Activated CD8-positive, alpha-beta memory T cell treated with anti-CD3 and anti-CD28 coated beads for 24 hours (primary cell): ENCODE results near the gene MIPOL1.
A peak's percentile ranks its signal among the peaks of the same experiment; 100 is the strongest.
"Not testable (repeated sequence)": the region's sequence is repeated elsewhere in the genome, so short reads cannot be mapped to it uniquely, and the experiment has no call there.

Source experiments
- DNase-seq: peaks from one replicate; pipeline ENCODE4 v3.0.0-alpha.2; 2020

MIPOL1 gene

GRCh38 chr14:37197421-37198272 is at the start of gene MIPOL1:
TSS of gene MIPOL1 (plus strand) at chr14:37197937. CDS start at chr14:37247889, 49,952 bp downstream.
- peak; percentile 56 for DNase-seq

- DNase-seq, result no peak
Measured at GRCh38 chr14:37150414-37150813, 47.3 kb upstream of the MIPOL1 start.

- DNase-seq, result no peak
Measured at GRCh38 chr14:37153005-37153404, 44.7 kb upstream of the MIPOL1 start.

- DNase-seq, result no peak
Measured at GRCh38 chr14:37153483-37153882, 44.3 kb upstream of the MIPOL1 start.

GRCh38 chr14:37157987-37158386 is 39.8 kb upstream of the MIPOL1 start:
- DNase-seq, result no peak

- not testable (repeated sequence) for DNase-seq
Measured at GRCh38 chr14:37162307-37162706, 35.4 kb upstream of the MIPOL1 start.

- no peak for DNase-seq
Measured at GRCh38 chr14:37165794-37166193, 31.9 kb upstream of the MIPOL1 start.

GRCh38 chr14:37167151-37168047 is 30.3 kb upstream of the MIPOL1 start:
- no peak for DNase-seq

GRCh38 chr14:37168721-37169120 is 29.0 kb upstream of the MIPOL1 start:
- no peak for DNase-seq

GRCh38 chr14:37170237-37170636 is 27.5 kb upstream of the MIPOL1 start:
- DNase-seq, result no peak

- no peak for DNase-seq
Measured at GRCh38 chr14:37170993-37171392, 26.7 kb upstream of the MIPOL1 start.

GRCh38 chr14:37171678-37172023 is 26.1 kb upstream of the MIPOL1 start:
- no peak for DNase-seq

- no peak for DNase-seq
Measured at GRCh38 chr14:37172024-37172869, 25.5 kb upstream of the MIPOL1 start, which contains the start of gene SLC25A21. TSS of gene SLC25A21 (minus strand) at chr14:37172606.

- DNase-seq, result no peak
Measured at GRCh38 chr14:37172936-37173614, 24.7 kb upstream of the MIPOL1 start.

- DNase-seq, result no peak
Measured at GRCh38 chr14:37179896-37180502, 17.7 kb upstream of the MIPOL1 start.

GRCh38 chr14:37180886-37181285 is 16.9 kb upstream of the MIPOL1 start:
- not testable (repeated sequence) for DNase-seq

- DNase-seq, result no peak
Measured at GRCh38 chr14:37181441-37181840, 16.3 kb upstream of the MIPOL1 start.

- not testable (repeated sequence) for DNase-seq
Measured at GRCh38 chr14:37184520-37184919, 13.2 kb upstream of the MIPOL1 start.

GRCh38 chr14:37185670-37186069 is 12.1 kb upstream of the MIPOL1 start:
- no peak for DNase-seq

- DNase-seq, result no peak
Measured at GRCh38 chr14:37186865-37187264, 10.9 kb upstream of the MIPOL1 start.

- DNase-seq, result no peak
Measured at GRCh38 chr14:37187294-37187693, 10.4 kb upstream of the MIPOL1 start.
